IMR-90 (cell line): Measurements from ENCODE around the gene TSPAN17. TPM values are rescaled to one million over a fixed set of nuclear protein-coding genes. Genes with fewer than 3 reads are reported as not detected.

Experiments used
- microRNA-seq, 2 experiments: library from miRNA; stranded (forward) in 1 of 2; unstranded in 1 of 2; fragments of 10-50 nt in 1 of 2; fragments of <30 nt in 1 of 2; gene quantifications in 1 of 2; microRNA quantifications in 1 of 2; one replicate each; pipeline versions ENCODE3 to v1.1.0; 2013 to 2020; ENCODE audit not compliant: insufficient read depth in 1 of 2, insufficient read length in 1 of 2, unreplicated experiment in 1 of 2
- polyA plus RNA-seq, 3 experiments: library from polyadenylated mRNA; depleted of rRNA; stranded (reverse); fragments of >200 nt; gene quantifications; 2 replicates each; pipeline ENCODE4 v1.2.3, GENCODE V29; 2012; ENCODE audit warnings: low replicate concordance in 1 of 3
- small RNA-seq, 5 experiments: library from RNA; depleted of rRNA; stranded (forward); fragments of <200 nt; gene quantifications; one replicate each; pipeline ENCODE3, GENCODE V24; 2012
- total RNA-seq: library from RNA; depleted of rRNA; stranded (reverse); fragments of >200 nt; gene quantifications from 2 replicates; pipeline ENCODE4 v1.2.3, GENCODE V29; 2012; rRNA removed

The TSPAN17 gene
- total and polyA plus RNA-seq, 2 of the 4 experiments (the other 2 are of a cell fraction): 34.2 to 41.6 TPM

Small RNA genes within 50 kb of the gene (microRNA-seq; reads per million reads assigned to microRNA genes)
- gene MIR4281: 0 reads per million in 2 experiments

Small RNA genes within 50 kb of the gene (small RNA-seq; reads per million reads assigned to genes)
- gene MIR4281: 0 reads per million in 5 experiments

Other genes with a start within 250 kb of the TSPAN17 start
- 87.6 and 122 TPM in 2 replicates for gene CLTB, start 230.9 kb upstream of the TSPAN17 start, total RNA-seq
- gene CLTB, start 230.9 kb upstream of the TSPAN17 start, polyA plus RNA-seq (2012; rRNA removed): 99.9 and 133 TPM in 2 replicates
- 47.0 and 50.3 TPM in 2 replicates for gene FAF2, start 199.1 kb upstream of the TSPAN17 start, total RNA-seq
- gene FAF2, start 199.1 kb upstream of the TSPAN17 start, polyA plus RNA-seq (2012; rRNA removed): 31.3 and 32.9 TPM in 2 replicates
- 0.54 and 0.83 TPM in 2 replicates for gene RNF44, start 110.1 kb upstream of the TSPAN17 start, total RNA-seq
- gene RNF44, start 110.1 kb upstream of the TSPAN17 start, polyA plus RNA-seq (2012; rRNA removed): 12.4 and 13.2 TPM in 2 replicates
- gene CDHR2, start 98.1 kb upstream of the TSPAN17 start, total RNA-seq: not detected in 2 replicates
- gene CDHR2, start 98.1 kb upstream of the TSPAN17 start, polyA plus RNA-seq (2012; rRNA removed): not detected in 2 replicates
- 2.5 and 3.0 TPM in 2 replicates for gene GPRIN1, start 37.3 kb upstream of the TSPAN17 start, total RNA-seq
- 4.7 and 5.1 TPM in 2 replicates for gene GPRIN1, start 37.3 kb upstream of the TSPAN17 start, polyA plus RNA-seq (2012; rRNA removed)
- gene SNCB, start 16.9 kb upstream of the TSPAN17 start, total RNA-seq: not detected in 2 replicates
- gene SNCB, start 16.9 kb upstream of the TSPAN17 start, polyA plus RNA-seq (2012; rRNA removed): 0.40 and 0.41 TPM in 2 replicates
- not detected in 2 replicates for gene EIF4E1B, start 16.8 kb upstream of the TSPAN17 start, total RNA-seq
- gene EIF4E1B, start 16.8 kb upstream of the TSPAN17 start, polyA plus RNA-seq (2012; rRNA removed): not detected in 2 replicates
- not detected in 2 replicates for gene UNC5A, start 163.1 kb downstream of the TSPAN17 start, total RNA-seq
- not detected in 2 replicates for gene UNC5A, start 163.1 kb downstream of the TSPAN17 start, polyA plus RNA-seq (2012; rRNA removed)